ENCODE results near the gene TMEM63B. TPM values are rescaled to one million over a fixed set of nuclear protein-coding genes. Genes with fewer than 3 reads are reported as not detected.

TMEM63B gene
- total RNA-seq, 4 donors from 2014 or later: 21.6 to 41.7 (median 29.3) TPM

- peaks cover 13 to 20% of the 10 kb centered on the region in 2 donors for H3K36me3 ChIP-seq
- no peak for TF ChIP-seq POLR2A (IDR thresholded peaks at IDR 0.05)
- TF ChIP-seq, protein P1, sequence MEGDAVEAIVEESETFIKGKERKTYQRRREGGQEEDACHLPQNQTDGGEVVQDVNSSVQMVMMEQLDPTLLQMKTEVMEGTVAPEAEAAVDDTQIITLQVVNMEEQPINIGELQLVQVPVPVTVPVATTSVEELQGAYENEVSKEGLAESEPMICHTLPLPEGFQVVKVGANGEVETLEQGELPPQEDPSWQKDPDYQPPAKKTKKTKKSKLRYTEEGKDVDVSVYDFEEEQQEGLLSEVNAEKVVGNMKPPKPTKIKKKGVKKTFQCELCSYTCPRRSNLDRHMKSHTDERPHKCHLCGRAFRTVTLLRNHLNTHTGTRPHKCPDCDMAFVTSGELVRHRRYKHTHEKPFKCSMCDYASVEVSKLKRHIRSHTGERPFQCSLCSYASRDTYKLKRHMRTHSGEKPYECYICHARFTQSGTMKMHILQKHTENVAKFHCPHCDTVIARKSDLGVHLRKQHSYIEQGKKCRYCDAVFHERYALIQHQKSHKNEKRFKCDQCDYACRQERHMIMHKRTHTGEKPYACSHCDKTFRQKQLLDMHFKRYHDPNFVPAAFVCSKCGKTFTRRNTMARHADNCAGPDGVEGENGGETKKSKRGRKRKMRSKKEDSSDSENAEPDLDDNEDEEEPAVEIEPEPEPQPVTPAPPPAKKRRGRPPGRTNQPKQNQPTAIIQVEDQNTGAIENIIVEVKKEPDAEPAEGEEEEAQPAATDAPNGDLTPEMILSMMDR (IDR thresholded peaks at IDR 0.05): no peak
- H3K9me3 ChIP-seq: no peaks in the 10 kb centered on the region
- intact Hi-C loops (cut with DNase I): no loop called here
- no peak overlapping the region for H3K4me3 ChIP-seq (replicated peaks in 1 of 3)
- H3K27me3 ChIP-seq: no peaks in the 10 kb centered on the region
- H3K4me1 ChIP-seq: peaks cover 0 to 11% of the 10 kb centered on the region in 2 donors
- no peak overlapping the region for H3K27ac ChIP-seq
- WGBS, 2 donors: 87 to 88% methylated on average over 6 of the region's 6 CpGs
- DNase-seq: no peak
These were observed 15.6 kb upstream of the TMEM63B start for GRCh38 chr6:44111434-44112417.

DNA sequence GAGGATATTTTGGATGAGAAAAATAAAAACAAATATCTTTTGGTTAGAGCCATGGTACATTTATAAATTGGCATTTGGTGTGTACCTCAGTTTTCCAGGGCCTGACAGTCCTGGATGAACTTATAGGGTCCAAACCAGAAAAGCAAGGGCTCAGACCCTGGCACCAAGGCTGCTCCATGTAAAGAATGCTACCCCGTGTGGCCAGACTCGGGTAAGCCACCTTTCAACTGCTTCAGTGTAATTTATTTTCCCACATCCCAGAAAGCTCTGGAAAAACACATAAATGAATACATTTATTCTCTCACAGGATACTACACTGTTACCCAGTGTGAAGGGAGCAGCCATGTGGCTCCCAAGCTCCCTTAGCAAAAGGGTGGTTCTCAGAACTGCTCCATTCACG, 13.9 kb upstream of the TMEM63B start:
- WGBS, 2 donors: 67 to 73% methylated on average over 3 of the region's 3 CpGs
- TF ChIP-seq, protein P1 (IDR thresholded peaks at IDR 0.05): no peak
- no peak for TF ChIP-seq POLR2A (IDR thresholded peaks at IDR 0.05)
- H3K4me3 ChIP-seq (replicated peaks in 1 of 3): no peak overlapping the region
- H3K36me3 ChIP-seq: peaks cover 13 to 16% of the 10 kb centered on the region in 2 donors
- peaks cover 0 to 28% of the 10 kb centered on the region in 2 donors for H3K4me1 ChIP-seq
- intact Hi-C loops (cut with DNase I): no loop called here
- H3K27me3 ChIP-seq: no peaks in the 10 kb centered on the region
- no peaks in the 10 kb centered on the region for H3K9me3 ChIP-seq
- no peak for DNase-seq
- H3K27ac ChIP-seq: no peak overlapping the region

- intact Hi-C loops (cut with DNase I): no loop called here
- no peak for DNase-seq
These were observed 11.5 kb upstream of the TMEM63B start for GRCh38 chr6:44115866-44116265.

GRCh38 chr6:44116641-44117382, 10.5 kb upstream of the TMEM63B start:
- Histone ChIP-seq H3K27me3 (no peaks in the 10 kb centered on the region), H3K4me3 (replicated peaks in 1 of 3) (no peak overlapping the region), H3K9me3 (no peaks in the 10 kb centered on the region), H3K36me3 (peaks cover 11 to 13% of the 10 kb centered on the region in 2 donors), H3K27ac (peak overlapping the region in 1 of 3 donors; percentile 17), H3K4me1 (peaks cover 24 to 62% of the 10 kb centered on the region in 2 donors)
- TF ChIP-seq, protein P1 (IDR thresholded peaks at IDR 0.05): no peak
- no peak for TF ChIP-seq POLR2A (IDR thresholded peaks at IDR 0.05)
- WGBS, 2 donors: 67 to 83% methylated on average over 4 of the region's 4 CpGs
- intact Hi-C loops (cut with DNase I): no loop called here
- DNase-seq: no peak

More at GRCh38 chr6:44115866-44116265, 11.5 kb upstream of the TMEM63B start:
- 78 to 85% methylated on average over 5 of the region's 5 CpGs for WGBS, 2 donors
- TF ChIP-seq POLR2A (IDR thresholded peaks at IDR 0.05): no peak
- TF ChIP-seq, protein P1 (IDR thresholded peaks at IDR 0.05): no peak
- no peaks in the 10 kb centered on the region for H3K9me3 ChIP-seq
- no peaks in the 10 kb centered on the region for H3K27me3 ChIP-seq
- H3K36me3 ChIP-seq: peaks cover 11 to 13% of the 10 kb centered on the region in 2 donors
- H3K4me1 ChIP-seq: peaks cover 17 to 52% of the 10 kb centered on the region in 2 donors
- H3K4me3 ChIP-seq (replicated peaks in 1 of 3): no peak overlapping the region
- peak overlapping the region in 1 of 3 donors; percentile 17 for H3K27ac ChIP-seq

Measured in thyroid gland (tissue), 4 donors.